Breast epithelium (tissue), 3 donors: ENCODE measurements around the gene ELOF1.

Experiments
- CTCF ChIP-seq, 3 donors: fragments of 450-650 bp; IDR thresholded peaks; one replicate each; pipeline ENCODE4 v1.5.1; 2016 to 2017; ENCODE audit warnings: antibody characterized with exemption in 3 of 3, mild to moderate bottlenecking in 3 of 3, moderate library complexity in 3 of 3
- POLR2A ChIP-seq: fragments of 450-650 bp; IDR thresholded peaks from one replicate; pipeline ENCODE4 v1.6.1; 2016; ENCODE audit warnings: antibody characterized with exemption, mild to moderate bottlenecking, moderate library complexity

- TF ChIP-seq CTCF (IDR thresholded peaks at IDR 0.05) (no peak), POLR2A (no peak)
These were observed 39.1 kb upstream of the ELOF1 start for GRCh38 chr19:11598103-11598483.
